ENCODE results near the gene PANX2.

DNA sequence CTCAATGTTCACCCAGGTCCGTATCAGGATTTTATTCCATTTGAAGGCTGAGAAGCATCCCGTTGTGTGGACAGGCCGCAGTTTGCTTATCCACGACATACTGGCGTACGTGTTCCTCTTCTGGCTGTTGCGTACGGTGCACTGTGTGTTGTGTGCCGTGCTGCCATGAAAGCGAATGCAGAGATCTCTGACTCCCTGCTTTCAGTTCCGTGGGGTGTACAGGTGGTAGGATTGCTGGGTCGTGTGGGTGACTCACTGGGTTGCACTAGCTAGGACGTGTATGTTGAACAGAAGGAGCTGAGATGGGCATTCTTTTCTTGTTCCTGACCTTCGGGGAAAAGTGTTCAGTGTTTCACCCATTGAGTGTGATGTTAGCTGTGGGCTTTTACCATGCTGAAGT is 40.6 kb downstream of the PANX2 start:
- no peak for TF ChIP-seq NPAS2 (CRISPR knock-in tag; IDR thresholded peaks at IDR 0.05; ENCODE audit: borderline replicate concordance)
- no peak for TF ChIP-seq ZNF788 (CRISPR knock-in tag; IDR thresholded peaks at IDR 0.05; ENCODE audit: borderline replicate concordance)
- TF ChIP-seq, protein P1, sequence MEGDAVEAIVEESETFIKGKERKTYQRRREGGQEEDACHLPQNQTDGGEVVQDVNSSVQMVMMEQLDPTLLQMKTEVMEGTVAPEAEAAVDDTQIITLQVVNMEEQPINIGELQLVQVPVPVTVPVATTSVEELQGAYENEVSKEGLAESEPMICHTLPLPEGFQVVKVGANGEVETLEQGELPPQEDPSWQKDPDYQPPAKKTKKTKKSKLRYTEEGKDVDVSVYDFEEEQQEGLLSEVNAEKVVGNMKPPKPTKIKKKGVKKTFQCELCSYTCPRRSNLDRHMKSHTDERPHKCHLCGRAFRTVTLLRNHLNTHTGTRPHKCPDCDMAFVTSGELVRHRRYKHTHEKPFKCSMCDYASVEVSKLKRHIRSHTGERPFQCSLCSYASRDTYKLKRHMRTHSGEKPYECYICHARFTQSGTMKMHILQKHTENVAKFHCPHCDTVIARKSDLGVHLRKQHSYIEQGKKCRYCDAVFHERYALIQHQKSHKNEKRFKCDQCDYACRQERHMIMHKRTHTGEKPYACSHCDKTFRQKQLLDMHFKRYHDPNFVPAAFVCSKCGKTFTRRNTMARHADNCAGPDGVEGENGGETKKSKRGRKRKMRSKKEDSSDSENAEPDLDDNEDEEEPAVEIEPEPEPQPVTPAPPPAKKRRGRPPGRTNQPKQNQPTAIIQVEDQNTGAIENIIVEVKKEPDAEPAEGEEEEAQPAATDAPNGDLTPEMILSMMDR (CRISPR knock-in tag; IDR thresholded peaks at IDR 0.05) = no peak
- no peak for TF ChIP-seq ZNF780A (CRISPR knock-in tag; IDR thresholded peaks at IDR 0.05)
- TF ChIP-seq EP300 (IDR thresholded peaks at IDR 0.05; ENCODE audit: low read depth in 2 of 2, low read length in 2 of 2) = no peak
- TF ChIP-seq EP300 (CRISPR knock-in tag; IDR thresholded peaks at IDR 0.05; ENCODE audit: borderline replicate concordance) = no peak
- no peak for TF ChIP-seq ZBTB1 (CRISPR knock-in tag; IDR thresholded peaks at IDR 0.05; ENCODE audit: borderline replicate concordance)
- TF ChIP-seq ELF1 (CRISPR knock-in tag; IDR thresholded peaks at IDR 0.05) = no peak
- TF ChIP-seq POLR2AphosphoS5 (IDR thresholded peaks at IDR 0.05; ENCODE audit: low read depth, low read length) = no peak
- no peak for TF ChIP-seq MTA3 (CRISPR knock-in tag; IDR thresholded peaks at IDR 0.05)
- no peak for TF ChIP-seq ZNF766 (CRISPR knock-in tag; IDR thresholded peaks at IDR 0.05; ENCODE audit: borderline replicate concordance)

Measured in HepG2 (cell line).